Hepatic stellate cell (primary cell): ENCODE results near the gene UBAC2.

Source experiments
- DNase-seq: peaks from one replicate; pipeline ENCODE4 v3.0.0; 2011; ENCODE audit warnings: low spot score

UBAC2 gene

GRCh38 chr13:99360696-99361095 is 160.0 kb downstream of the UBAC2 start:
- no peak for DNase-seq

- no peak for DNase-seq
Measured at GRCh38 chr13:99361197-99361596, 160.5 kb downstream of the UBAC2 start.

- no peak for DNase-seq
Measured at GRCh38 chr13:99362362-99362761, 161.7 kb downstream of the UBAC2 start.

- DNase-seq, result no peak
Measured at GRCh38 chr13:99363391-99363790, 162.7 kb downstream of the UBAC2 start.

- no peak for DNase-seq
Measured at GRCh38 chr13:99363949-99364348, 163.3 kb downstream of the UBAC2 start.

- no peak for DNase-seq
Measured at GRCh38 chr13:99366075-99366987, 165.7 kb downstream of the UBAC2 start.

GRCh38 chr13:99367106-99367616 is 166.5 kb downstream of the UBAC2 start:
- no peak for DNase-seq

- DNase-seq, result peak; percentile 59
Measured at GRCh38 chr13:99367663-99368448, 167.2 kb downstream of the UBAC2 start.

GRCh38 chr13:99370481-99371275 is 170.0 kb downstream of the UBAC2 start:
- no peak for DNase-seq

GRCh38 chr13:99371956-99372355 is 171.3 kb downstream of the UBAC2 start:
- no peak for DNase-seq

- no peak for DNase-seq
Measured at GRCh38 chr13:99373436-99373835, 172.8 kb downstream of the UBAC2 start.

GRCh38 chr13:99374169-99374991 is 173.7 kb downstream of the UBAC2 start:
- no peak for DNase-seq

GRCh38 chr13:99374994-99375737 is 174.5 kb downstream of the UBAC2 start:
- no peak for DNase-seq

- DNase-seq, result no peak
Measured at GRCh38 chr13:99375738-99376080, 175.1 kb downstream of the UBAC2 start.

- DNase-seq, result no peak
Measured at GRCh38 chr13:99376132-99376531, 175.5 kb downstream of the UBAC2 start.

- DNase-seq, result no peak
Measured at GRCh38 chr13:99376924-99377323, 176.3 kb downstream of the UBAC2 start.

- no peak for DNase-seq
Measured at GRCh38 chr13:99377641-99378040, 177.0 kb downstream of the UBAC2 start.

GRCh38 chr13:99378985-99379733 is 178.5 kb downstream of the UBAC2 start:
- DNase-seq, result no peak

GRCh38 chr13:99379856-99380801 is 179.5 kb downstream of the UBAC2 start:
- no peak for DNase-seq
